NCI-H146 treated with DMSO at 0.1 percent for 48 hours (cell line): ENCODE results near the gene TRABD.
"Not testable (repeated sequence)": the region's sequence is repeated elsewhere in the genome, so short reads cannot be mapped to it uniquely, and the experiment has no call there.

Experiments
- DNase-seq: peaks from one replicate; lab custom pipeline; 2025; ENCODE audit not compliant: unreplicated experiment; lab: John Stamatoyannopoulos, UW

TRABD gene

GRCh38 chr22:50200461-50201190, 14.9 kb downstream of the TRABD start, which contains the start of gene SELENOO:
Gene SELENOO, plus strand, starts transcription at chr22:50201011. Its CDS starts 26 bp downstream, at chr22:50201037.
- DNase-seq: peak; percentile 48

DNA sequence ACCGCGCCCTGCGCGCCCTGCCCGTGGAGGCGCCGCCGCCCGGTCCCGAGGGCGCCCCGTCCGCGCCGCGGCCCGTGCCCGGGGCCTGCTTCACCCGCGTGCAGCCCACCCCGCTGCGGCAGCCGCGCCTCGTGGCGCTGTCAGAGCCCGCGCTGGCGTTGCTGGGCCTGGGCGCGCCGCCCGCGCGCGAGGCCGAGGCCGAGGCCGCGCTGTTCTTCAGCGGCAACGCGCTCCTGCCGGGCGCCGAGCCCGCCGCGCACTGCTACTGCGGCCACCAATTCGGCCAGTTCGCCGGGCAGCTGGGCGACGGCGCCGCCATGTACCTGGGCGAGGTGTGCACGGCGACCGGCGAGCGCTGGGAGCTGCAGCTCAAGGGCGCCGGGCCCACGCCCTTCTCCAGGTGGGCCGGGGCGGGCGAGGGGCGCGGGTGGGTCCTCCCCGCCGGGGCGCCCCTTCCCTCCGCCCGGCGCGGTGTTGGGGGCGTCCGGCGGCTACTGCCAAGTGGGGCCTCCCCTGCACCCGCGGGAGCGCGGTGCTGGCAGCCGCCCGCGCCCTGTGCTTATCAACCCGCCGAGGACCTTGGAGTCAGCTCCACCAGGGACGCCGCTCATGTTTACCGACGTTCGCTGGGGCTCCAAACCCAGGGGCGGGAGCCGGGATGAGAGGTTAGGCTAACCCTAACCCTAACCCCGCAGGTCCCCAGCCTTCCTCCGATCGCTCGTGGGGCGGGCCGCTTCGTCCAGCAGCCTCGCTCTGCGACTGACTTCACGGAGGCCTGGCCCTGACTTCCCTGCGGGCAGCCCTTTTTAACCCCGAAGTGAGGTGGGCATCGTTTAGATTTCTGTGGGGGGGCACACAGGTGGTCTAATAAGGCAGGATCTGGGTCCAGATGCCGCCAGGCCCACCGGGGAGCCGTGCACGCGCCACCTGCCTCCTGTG, 15.7 kb downstream of the TRABD start:
- peak; percentile 2 for DNase-seq

- DNase-seq: no peak
Measured at GRCh38 chr22:50202130-50202666, 16.5 kb downstream of the TRABD start.

DNA sequence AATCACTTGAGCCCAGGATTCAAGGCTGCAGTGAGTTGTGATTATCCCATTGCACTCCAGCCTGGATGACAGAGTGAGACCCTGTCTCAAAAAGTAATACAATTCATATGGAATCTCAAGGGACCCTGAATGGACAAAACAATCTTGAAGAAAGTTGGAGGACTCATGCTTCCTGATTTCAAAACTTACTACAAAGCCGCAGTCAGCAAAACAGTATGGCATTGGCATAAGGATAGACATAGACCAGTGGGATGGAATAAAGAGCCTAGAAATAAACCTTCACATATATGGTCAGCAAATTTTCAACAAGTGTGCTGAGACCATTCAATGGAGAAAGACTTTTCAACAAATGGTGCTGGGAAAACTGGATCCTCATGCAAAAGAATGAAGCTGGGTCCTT, 17.6 kb downstream of the TRABD start:
- DNase-seq: no peak

DNA sequence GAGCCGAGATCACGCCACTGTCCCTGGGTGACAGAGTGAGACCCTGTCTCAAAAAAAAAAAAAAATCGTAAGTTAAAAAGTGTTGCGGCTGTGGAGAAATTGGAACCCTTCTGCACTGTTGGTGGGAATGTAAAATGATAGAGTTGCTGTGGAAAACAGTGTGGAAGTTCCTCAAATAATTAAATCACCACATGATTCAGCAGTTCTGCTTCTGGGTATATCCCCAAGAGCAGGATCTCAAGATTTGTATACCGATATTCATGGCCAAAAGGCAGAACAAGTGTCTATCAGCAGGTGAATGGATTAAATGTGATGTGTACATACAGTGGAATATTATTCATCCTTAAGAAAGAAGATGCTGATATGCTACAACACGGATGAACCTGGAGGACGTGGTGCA, 18.9 kb downstream of the TRABD start:
- no peak for DNase-seq

GRCh38 chr22:50204998-50205397, 19.3 kb downstream of the TRABD start:
- DNase-seq: not testable (repeated sequence)

GRCh38 chr22:50205781-50206569, 20.3 kb downstream of the TRABD start:
- no peak for DNase-seq

GRCh38 chr22:50206599-50206998, 20.9 kb downstream of the TRABD start:
- DNase-seq: no peak

- DNase-seq: no peak
Measured at GRCh38 chr22:50207383-50208140, 21.8 kb downstream of the TRABD start.

DNA sequence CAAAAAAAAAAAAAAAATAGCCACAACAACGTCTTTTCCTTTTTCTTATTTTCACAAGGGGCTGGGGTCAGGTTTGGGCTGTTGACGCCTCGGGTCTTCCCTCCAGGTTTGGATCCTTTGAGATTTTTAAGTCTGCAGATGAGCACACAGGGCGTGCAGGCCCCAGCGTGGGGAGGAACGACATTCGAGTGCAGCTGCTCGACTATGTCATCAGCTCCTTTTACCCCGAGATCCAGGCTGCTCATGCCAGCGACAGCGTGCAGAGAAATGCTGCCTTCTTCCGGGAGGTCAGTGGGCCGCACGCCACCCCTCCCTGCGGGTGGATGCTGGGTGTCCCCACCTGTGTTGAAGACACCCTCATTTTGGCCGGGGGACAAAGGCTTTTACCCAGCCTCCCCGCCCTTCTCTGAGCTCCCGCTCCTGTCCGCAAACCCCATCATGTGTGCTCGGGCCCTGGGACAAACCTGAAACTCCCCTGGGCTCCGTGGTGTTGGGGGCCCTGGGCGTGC, 22.8 kb downstream of the TRABD start:
- no peak for DNase-seq

DNA sequence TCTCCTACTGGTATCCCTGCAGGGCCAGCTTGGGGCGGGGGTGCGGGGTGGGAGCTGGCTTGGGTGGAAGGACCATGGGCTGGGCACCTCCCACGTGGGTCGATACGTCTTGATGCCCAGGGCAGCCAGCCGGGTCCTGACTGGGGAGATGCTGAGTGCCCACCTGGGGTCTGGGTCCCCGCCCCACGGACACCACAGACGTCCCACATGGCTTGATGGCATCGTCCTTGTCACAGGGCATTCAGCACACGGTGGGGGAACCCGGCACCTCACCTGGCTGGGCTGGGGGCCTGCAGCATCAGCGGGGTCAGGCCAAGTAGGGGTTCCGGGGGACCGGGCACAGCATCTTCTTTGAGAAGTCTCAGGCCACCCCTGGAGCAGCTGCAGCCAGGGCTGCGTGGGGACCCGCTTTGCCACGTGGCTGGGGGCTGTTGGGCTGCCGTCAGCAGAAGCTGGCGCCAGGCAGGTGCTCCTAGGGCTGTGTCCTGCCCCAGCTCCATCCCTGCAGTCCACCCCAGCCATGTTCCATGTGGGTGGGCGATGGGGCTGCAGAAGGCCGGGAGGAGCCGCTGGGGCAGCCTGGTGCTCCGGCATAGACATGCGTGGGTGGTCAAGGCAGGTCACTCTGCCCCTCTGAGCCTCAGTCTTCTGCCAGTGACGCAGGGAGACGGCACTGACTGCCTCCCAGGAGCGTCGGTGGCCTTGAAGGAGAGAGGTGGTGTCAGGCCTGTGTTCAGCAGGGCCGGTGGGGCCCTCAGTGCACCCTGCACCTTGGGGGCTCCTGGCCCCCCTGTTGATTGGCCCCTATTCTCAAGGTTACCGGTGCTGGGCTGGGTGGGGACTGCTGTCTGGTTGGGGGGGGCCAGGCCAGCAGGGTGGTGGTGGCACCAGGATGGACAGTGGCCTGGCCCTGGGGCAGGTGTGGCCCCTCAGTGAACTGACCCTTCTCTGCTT, 23.5 kb downstream of the TRABD start:
- DNase-seq: no peak

DNA sequence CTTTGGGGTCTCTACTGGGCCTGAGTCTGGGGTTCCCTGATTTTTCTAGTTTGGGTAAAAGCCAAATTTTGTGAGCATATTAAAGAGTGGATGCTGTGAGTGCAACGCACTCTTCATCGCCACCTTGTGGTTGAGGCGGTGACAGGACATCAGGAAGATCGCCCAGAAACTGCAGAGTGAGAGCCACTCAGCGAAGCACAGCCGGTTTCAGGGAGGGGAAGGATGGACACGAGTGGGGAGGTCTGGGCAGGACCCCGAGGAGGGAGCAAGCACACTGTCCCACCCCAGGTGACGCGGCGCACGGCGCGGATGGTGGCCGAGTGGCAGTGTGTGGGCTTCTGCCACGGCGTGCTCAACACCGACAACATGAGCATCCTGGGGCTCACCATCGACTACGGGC, 24.2 kb downstream of the TRABD start:
- DNase-seq: no peak

DNA sequence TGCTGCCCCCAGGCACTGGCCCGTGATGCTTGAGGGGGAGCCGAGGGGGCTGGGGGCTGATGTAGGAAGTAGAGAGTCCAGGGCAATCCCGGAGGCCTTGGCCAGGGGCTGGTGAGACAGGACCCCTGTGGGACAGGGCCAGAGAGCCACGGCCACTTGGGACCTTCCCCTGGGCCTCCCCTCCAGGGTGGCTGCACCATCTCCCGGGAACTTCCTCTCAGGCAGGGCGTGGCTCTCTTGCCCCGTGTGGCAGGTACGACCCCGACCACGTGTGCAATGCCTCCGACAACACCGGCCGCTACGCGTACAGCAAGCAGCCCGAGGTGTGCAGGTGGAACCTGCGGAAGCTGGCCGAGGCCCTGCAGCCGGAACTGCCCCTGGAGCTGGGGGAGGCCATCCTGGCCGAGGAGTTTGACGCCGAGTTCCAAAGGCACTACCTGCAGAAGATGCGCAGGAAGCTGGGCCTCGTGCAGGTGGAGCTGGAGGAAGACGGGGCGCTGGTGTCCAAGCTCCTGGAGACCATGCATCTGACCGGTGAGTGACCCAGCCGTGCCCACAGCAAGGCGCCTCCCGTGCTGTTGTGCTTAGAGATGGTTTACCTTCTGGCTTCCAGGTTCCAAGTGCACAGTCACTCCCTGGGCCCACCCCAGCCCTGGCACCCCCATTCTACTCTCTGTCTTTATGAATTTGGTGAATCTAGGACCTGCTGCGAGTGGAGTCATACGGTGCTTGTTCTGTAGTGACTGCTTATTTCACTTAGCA, 24.8 kb downstream of the TRABD start:
- no peak for DNase-seq

GRCh38 chr22:50211147-50211546, 25.4 kb downstream of the TRABD start:
- no peak for DNase-seq

DNA sequence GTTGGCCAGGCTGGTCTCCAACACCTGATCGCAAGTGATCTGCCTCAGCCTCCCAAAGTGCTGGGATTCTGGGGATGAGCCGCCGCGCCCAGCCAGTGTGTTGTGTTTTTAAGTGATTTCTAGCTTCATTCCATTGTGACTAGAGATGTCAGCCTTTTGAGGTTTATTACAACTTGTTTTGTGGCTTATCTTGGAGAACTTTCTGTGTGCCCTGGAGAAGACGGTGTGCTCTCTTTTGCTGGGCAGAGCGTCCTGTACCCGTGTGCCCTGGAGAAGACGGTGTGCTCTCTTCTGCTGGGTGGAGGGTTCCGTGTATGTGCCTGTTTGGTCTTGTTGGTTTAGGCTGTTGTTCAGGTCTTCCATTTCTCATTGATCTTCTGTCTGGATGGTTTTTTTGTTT, 27.6 kb downstream of the TRABD start:
- no peak for DNase-seq

DNA sequence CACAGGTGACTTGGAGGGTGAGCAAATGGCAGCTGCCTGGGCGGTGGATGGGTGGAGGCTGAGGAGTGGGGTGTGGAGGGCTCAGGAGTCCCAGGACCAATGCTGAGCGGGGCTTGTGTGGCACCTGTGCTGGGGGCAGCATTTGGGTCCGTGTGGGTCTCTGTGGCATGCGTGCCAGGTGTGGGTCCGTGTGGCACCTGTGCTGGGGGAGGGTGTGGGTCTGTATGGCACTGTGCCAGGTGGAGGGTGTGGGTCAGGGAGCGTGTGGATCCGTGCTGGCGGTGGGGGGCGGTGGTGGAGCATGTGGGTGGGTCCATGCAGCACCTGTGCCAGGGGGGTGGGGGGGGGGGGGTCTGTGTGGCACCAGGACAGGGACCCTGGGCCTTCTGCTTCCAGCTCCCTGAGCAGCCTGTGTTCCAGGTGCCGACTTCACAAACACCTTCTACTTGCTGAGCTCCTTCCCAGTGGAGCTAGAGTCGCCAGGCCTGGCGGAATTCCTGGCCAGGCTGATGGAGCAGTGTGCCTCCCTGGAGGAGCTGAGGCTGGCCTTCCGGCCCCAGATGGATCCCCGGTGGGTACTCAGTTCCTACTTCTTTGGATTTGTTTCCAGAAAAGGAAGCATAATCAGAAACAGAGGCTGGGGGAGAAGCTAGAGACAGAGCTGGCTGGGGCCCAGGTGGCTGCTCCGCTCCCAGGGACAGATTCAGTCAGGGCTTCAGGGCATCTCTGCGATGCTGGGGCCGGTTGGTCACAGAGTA, 29.8 kb downstream of the TRABD start:
- no peak for DNase-seq

DNA sequence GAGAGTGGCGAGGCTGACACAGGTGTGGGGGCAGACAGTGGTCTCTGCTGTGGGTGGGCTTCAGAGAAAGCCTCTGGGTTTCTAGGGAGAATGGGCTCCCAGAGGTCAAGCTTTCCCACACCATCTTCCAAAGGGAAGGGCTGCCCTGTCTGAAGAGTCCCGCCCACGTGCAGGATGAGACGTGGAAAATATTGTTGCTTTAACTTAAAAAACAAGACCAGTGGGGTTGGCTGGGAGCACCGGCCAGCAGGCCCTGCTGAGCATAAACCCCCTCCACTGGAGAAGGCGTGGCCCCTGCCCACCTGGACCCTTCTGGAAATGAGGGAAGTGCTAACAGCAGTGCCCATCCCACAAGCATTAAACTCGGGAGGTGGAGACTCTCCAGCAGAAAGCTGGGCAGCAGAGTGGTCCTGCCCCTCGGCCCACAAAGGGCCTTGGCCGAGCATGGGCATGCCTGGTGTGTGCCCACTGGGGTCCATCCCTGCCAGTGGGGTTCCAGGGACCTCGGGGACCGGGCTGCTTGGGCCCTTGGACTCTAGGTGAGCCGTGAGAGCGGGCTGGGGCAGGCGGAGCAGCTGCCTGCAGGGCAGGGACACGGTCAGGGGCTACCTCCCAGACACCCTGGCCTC, 30.5 kb downstream of the TRABD start:
- no peak for DNase-seq
